Hepatocyte (in vitro differentiated cells): Measurements from ENCODE around the gene STK32C. TPM values are rescaled to one million over a fixed set of nuclear protein-coding genes. Genes with fewer than 3 reads are reported as not detected.

Experiments used
- DNase-seq: peaks from one replicate; pipeline ENCODE4 v3.0.0-alpha.2; 2016; ENCODE audit warnings: low spot score
- H2AFZ ChIP-seq: fragments of 200-600 bp; sonication (generic); 2 replicates; pipeline ENCODE4 v1.6.0; 2016; ENCODE audit warnings: antibody characterized with exemption, mild to moderate bottlenecking
- H3K27ac ChIP-seq: fragments of 200-600 bp; sonication (generic); 2 replicates; pipeline ENCODE4 v1.5.1; 2016; ENCODE audit warnings: mild to moderate bottlenecking
- H3K27me3 ChIP-seq: fragments of 200-600 bp; sonication (generic); 2 replicates; pipeline ENCODE4 v1.6.1; 2016
- H3K36me3 ChIP-seq: fragments of 200-600 bp; sonication (generic); replicated peaks from 2 replicates; pipeline ENCODE4 v1.5.1; 2016; ENCODE audit warnings: low read depth; ENCODE audit not compliant: insufficient read depth
- H3K4me1 ChIP-seq: fragments of 200-600 bp; sonication (generic); 2 replicates; pipeline ENCODE4 v1.5.1; 2016; ENCODE audit warnings: mild to moderate bottlenecking, moderate library complexity; ENCODE audit not compliant: insufficient read depth
- H3K4me2 ChIP-seq: fragments of 200-600 bp; sonication (generic); 2 replicates; pipeline ENCODE4 v1.6.0; 2016
- H3K4me3 ChIP-seq: fragments of 200-600 bp; sonication (generic); 2 replicates; pipeline ENCODE4 v1.5.1; 2016; ENCODE audit warnings: mild to moderate bottlenecking
- H3K79me2 ChIP-seq: fragments of 200-600 bp; sonication (generic); 2 replicates; pipeline ENCODE4 v1.6.0; 2017; ENCODE audit warnings: mild to moderate bottlenecking
- H3K9me2 ChIP-seq: fragments of 200-600 bp; sonication (generic); replicated peaks from 2 replicates; pipeline ENCODE4 v1.6.0; 2017; ENCODE audit warnings: mild to moderate bottlenecking; ENCODE audit not compliant: insufficient read depth
- H3K9me3 ChIP-seq: fragments of 200-600 bp; sonication (generic); 2 replicates; pipeline ENCODE4 v1.5.1; 2016; ENCODE audit warnings: low read depth, mild to moderate bottlenecking
- H4K20me1 ChIP-seq: fragments of 200-600 bp; sonication (generic); 2 replicates; pipeline ENCODE4 v1.6.0; 2016; ENCODE audit warnings: mild to moderate bottlenecking; ENCODE audit not compliant: insufficient read depth, poor library complexity, severe bottlenecking
- EZH2 ChIP-seq: fragments of 200-600 bp; sonication (generic); IDR thresholded peaks from 2 replicates; pipeline ENCODE4 v1.6.1; 2016; ENCODE audit warnings: antibody characterized with exemption, mild to moderate bottlenecking, borderline replicate concordance
- EZH2phosphoT487 ChIP-seq: fragments of 200-600 bp; sonication (generic); IDR thresholded peaks from one replicate; pipeline ENCODE4 v1.6.1; 2018; ENCODE audit warnings: antibody characterized with exemption, mild to moderate bottlenecking, low read depth, moderate library complexity; ENCODE audit not compliant: unreplicated experiment, severe bottlenecking
- WGBS: methylation state at CpG from one replicate; pipeline ENCODE4 v1.1.6; 2016; ENCODE audit warnings: low lambda C conversion rate; ENCODE audit errors: missing lambda C conversion rate; 5-methylcytosine and 5-hydroxymethylcytosine counted together
- polyA plus RNA-seq: library from polyadenylated mRNA; unstranded; fragments of >200 nt; fragmentation: Nextera tagmentation; extraction: Ambion mirVana; gene quantifications from 2 replicates; pipeline ENCODE4 v1.2.1, GENCODE V29; 2016
- total RNA-seq: library from RNA; depleted of rRNA; stranded (reverse); fragments of >200 nt; gene quantifications from 2 replicates; pipeline ENCODE4 v1.2.3, GENCODE V29; 2014
- TF ChIP-seq, protein P1 (sequence below): fragments of 200-600 bp; sonication (generic); IDR thresholded peaks from 2 replicates; pipeline ENCODE4 v1.5.1; 2016; ENCODE audit warnings: antibody characterized with exemption, mild to moderate bottlenecking; ENCODE audit not compliant: poor library complexity

The STK32C gene
- total and polyA plus RNA-seq, 2 experiments from 2014 or later, result 7.9 to 12.2 TPM

GRCh38 chr10:132224343-132225072, 83.2 kb downstream of the STK32C start:
- Histone ChIP-seq H3K27me3 (no peaks in the 10 kb centered on the region), H3K79me2 (no peaks in the 10 kb centered on the region), H4K20me1 (no peaks in the 10 kb centered on the region), H3K4me3 (no peak overlapping the region), H3K4me1 (peaks cover 4% of the 10 kb centered on the region), H3K9me3 (no peaks in the 10 kb centered on the region), H3K36me3 (no peaks in the 10 kb centered on the region), H3K4me2 (no peak overlapping the region), H3K9me2 (no peaks in the 10 kb centered on the region), H2AFZ (no peak overlapping the region), H3K27ac (no peak overlapping the region)
- no peak for DNase-seq
- no peak for TF ChIP-seq EZH2phosphoT487
- TF ChIP-seq, protein P1, sequence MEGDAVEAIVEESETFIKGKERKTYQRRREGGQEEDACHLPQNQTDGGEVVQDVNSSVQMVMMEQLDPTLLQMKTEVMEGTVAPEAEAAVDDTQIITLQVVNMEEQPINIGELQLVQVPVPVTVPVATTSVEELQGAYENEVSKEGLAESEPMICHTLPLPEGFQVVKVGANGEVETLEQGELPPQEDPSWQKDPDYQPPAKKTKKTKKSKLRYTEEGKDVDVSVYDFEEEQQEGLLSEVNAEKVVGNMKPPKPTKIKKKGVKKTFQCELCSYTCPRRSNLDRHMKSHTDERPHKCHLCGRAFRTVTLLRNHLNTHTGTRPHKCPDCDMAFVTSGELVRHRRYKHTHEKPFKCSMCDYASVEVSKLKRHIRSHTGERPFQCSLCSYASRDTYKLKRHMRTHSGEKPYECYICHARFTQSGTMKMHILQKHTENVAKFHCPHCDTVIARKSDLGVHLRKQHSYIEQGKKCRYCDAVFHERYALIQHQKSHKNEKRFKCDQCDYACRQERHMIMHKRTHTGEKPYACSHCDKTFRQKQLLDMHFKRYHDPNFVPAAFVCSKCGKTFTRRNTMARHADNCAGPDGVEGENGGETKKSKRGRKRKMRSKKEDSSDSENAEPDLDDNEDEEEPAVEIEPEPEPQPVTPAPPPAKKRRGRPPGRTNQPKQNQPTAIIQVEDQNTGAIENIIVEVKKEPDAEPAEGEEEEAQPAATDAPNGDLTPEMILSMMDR, result no peak
- no peak for TF ChIP-seq EZH2
- WGBS, result 89% methylated on average over 17 of the region's 20 CpGs

DNA sequence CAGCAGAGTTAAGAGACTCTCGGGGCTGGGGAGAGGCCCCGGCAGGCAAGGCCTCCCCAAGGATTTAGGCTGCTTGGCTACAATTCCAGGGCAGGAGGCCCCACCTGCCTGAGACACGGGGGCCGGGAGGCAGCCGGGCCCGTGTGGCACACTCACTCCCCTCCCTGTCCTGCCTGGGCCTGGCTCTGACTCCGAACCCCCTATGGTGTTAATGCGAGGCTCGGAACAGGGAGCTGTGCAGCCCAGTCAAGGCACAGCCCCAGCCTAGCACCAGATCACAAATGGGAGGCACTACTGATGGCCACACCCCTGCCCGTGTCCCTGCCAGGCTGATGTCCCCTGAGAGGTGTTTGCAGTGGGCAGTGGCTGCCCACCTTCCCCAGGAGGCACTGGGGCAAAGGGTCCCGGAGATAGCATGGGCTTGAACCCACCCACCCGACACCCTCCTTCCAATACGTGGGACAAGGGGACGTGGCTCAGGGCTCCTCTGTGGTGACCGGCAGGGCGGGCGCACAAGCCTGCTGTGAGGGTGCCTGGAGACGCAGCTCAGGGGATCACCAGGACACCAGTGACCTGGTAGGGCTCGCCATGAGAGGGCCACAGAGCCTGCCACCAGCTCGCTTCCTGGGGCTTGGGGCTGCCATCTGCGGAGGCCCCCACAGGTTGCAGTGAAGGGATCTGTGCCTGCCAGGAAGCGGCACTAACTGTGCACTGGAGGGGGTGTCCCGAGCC, 84.0 kb downstream of the STK32C start:
- H3K4me2 ChIP-seq, result no peak overlapping the region
- 90% methylated on average over 22 of the region's 23 CpGs for WGBS
- no peak overlapping the region for H2AFZ ChIP-seq
- no peak overlapping the region for H3K27ac ChIP-seq
- no peaks in the 10 kb centered on the region for H3K9me3 ChIP-seq
- DNase-seq, result no peak
- H4K20me1 ChIP-seq, result no peaks in the 10 kb centered on the region
- H3K9me2 ChIP-seq, result no peaks in the 10 kb centered on the region
- no peaks in the 10 kb centered on the region for H3K36me3 ChIP-seq
- no peaks in the 10 kb centered on the region for H3K27me3 ChIP-seq
- no peaks in the 10 kb centered on the region for H3K79me2 ChIP-seq
- H3K4me1 ChIP-seq, result peaks cover 4% of the 10 kb centered on the region
- H3K4me3 ChIP-seq, result no peak overlapping the region
- TF ChIP-seq EZH2phosphoT487, result no peak
- TF ChIP-seq EZH2, result no peak
- TF ChIP-seq, protein P1, result no peak

- DNase-seq, result peak; percentile 89
- WGBS, result 51% methylated on average over 16 of the region's 16 CpGs
- Histone ChIP-seq H3K4me1 (peaks cover 4% of the 10 kb centered on the region), H3K27me3 (no peaks in the 10 kb centered on the region), H3K27ac (no peak overlapping the region), H3K9me3 (no peaks in the 10 kb centered on the region), H2AFZ (no peak overlapping the region), H4K20me1 (no peaks in the 10 kb centered on the region), H3K36me3 (no peaks in the 10 kb centered on the region), H3K4me3 (no peak overlapping the region), H3K79me2 (no peaks in the 10 kb centered on the region), H3K4me2 (no peak overlapping the region), H3K9me2 (no peaks in the 10 kb centered on the region)
- TF ChIP-seq, protein P1, result peak; percentile 94
- TF ChIP-seq EZH2, result no peak
Observed at GRCh38 chr10:132223156-132223590, 84.6 kb downstream of the STK32C start.
